ENCODE measurements around the gene PML. TPM values are rescaled to one million over a fixed set of nuclear protein-coding genes. Genes with fewer than 3 reads are reported as not detected.

Gene PML
- total and polyA plus RNA-seq, 2 experiments from 2014 or later = 15.7 to 29.9 TPM

- no peaks in the 10 kb centered on the region for H3K79me2 ChIP-seq
- H3K27me3 ChIP-seq = no peaks in the 10 kb centered on the region
- no peaks in the 10 kb centered on the region for H3K9me3 ChIP-seq (ENCODE audit: low read depth)
- WGBS (ENCODE audit: low lambda C conversion rate, missing lambda C conversion rate) = 67% methylated on average over 4 of the region's 4 CpGs
- no peak overlapping the region for H3K4me3 ChIP-seq
- no peak overlapping the region for H3K27ac ChIP-seq
- DNase-seq (ENCODE audit: low spot score) = no peak
- H3K36me3 ChIP-seq (replicated peaks; ENCODE audit: insufficient read depth, low read depth) = no peaks in the 10 kb centered on the region
- peaks cover 23% of the 10 kb centered on the region for H3K4me1 ChIP-seq (ENCODE audit: insufficient read depth)
- TF ChIP-seq EZH2 (IDR thresholded peaks at IDR 0.05; ENCODE audit: borderline replicate concordance) (no peak), CTCF (IDR thresholded peaks at IDR 0.05; ENCODE audit: poor library complexity) (no peak), EZH2phosphoT487 (IDR thresholded peaks at IDR 0.05; ENCODE audit: low read depth, severe bottlenecking, unreplicated experiment) (no peak)
- no peak overlapping the region for H3K4me2 ChIP-seq
- no peak overlapping the region for H2AFZ ChIP-seq
- no peaks in the 10 kb centered on the region for H4K20me1 ChIP-seq (ENCODE audit: insufficient read depth, poor library complexity, severe bottlenecking)
- no peaks in the 10 kb centered on the region for H3K9me2 ChIP-seq (replicated peaks; ENCODE audit: insufficient read depth)
Measured at GRCh38 chr15:73948982-73949381, 45.5 kb upstream of the PML start.

GRCh38 chr15:73949496-73949895, 45.0 kb upstream of the PML start:
- Histone ChIP-seq H3K4me3 (no peak overlapping the region), H3K4me1 (ENCODE audit: insufficient read depth) (peaks cover 18% of the 10 kb centered on the region), H3K9me3 (ENCODE audit: low read depth) (no peaks in the 10 kb centered on the region), H3K4me2 (no peak overlapping the region), H3K27me3 (no peaks in the 10 kb centered on the region), H3K36me3 (replicated peaks; ENCODE audit: insufficient read depth, low read depth) (no peaks in the 10 kb centered on the region), H3K27ac (no peak overlapping the region), H4K20me1 (ENCODE audit: insufficient read depth, poor library complexity, severe bottlenecking) (no peaks in the 10 kb centered on the region), H2AFZ (no peak overlapping the region), H3K9me2 (replicated peaks; ENCODE audit: insufficient read depth) (no peaks in the 10 kb centered on the region), H3K79me2 (no peaks in the 10 kb centered on the region)
- 93% methylated on average over 10 of the region's 10 CpGs for WGBS (ENCODE audit: low lambda C conversion rate, missing lambda C conversion rate)
- DNase-seq (ENCODE audit: low spot score) = no peak
- TF ChIP-seq EZH2phosphoT487 (IDR thresholded peaks at IDR 0.05; ENCODE audit: low read depth, severe bottlenecking, unreplicated experiment) = no peak

GRCh38 chr15:73950479-73950830, 44.1 kb upstream of the PML start:
- TF ChIP-seq EZH2phosphoT487 (IDR thresholded peaks at IDR 0.05; ENCODE audit: low read depth, severe bottlenecking, unreplicated experiment) (no peak), CTCF (IDR thresholded peaks at IDR 0.05; ENCODE audit: poor library complexity) (no peak), EZH2 (IDR thresholded peaks at IDR 0.05; ENCODE audit: borderline replicate concordance) (no peak)
- no peak overlapping the region for H3K4me2 ChIP-seq
- no peaks in the 10 kb centered on the region for H3K79me2 ChIP-seq
- peaks cover 14% of the 10 kb centered on the region for H3K4me1 ChIP-seq (ENCODE audit: insufficient read depth)
- DNase-seq (ENCODE audit: low spot score) = no peak
- no peaks in the 10 kb centered on the region for H3K36me3 ChIP-seq (replicated peaks; ENCODE audit: insufficient read depth, low read depth)
- H3K9me2 ChIP-seq (replicated peaks; ENCODE audit: insufficient read depth) = no peaks in the 10 kb centered on the region
- H3K27ac ChIP-seq = peak overlapping the region; percentile 66
- H4K20me1 ChIP-seq (ENCODE audit: insufficient read depth, poor library complexity, severe bottlenecking) = no peaks in the 10 kb centered on the region
- no peak overlapping the region for H2AFZ ChIP-seq
- no peak overlapping the region for H3K4me3 ChIP-seq
- no peaks in the 10 kb centered on the region for H3K27me3 ChIP-seq
- H3K9me3 ChIP-seq (ENCODE audit: low read depth) = no peaks in the 10 kb centered on the region

GRCh38 chr15:73950831-73951561, 43.5 kb upstream of the PML start:
- Histone ChIP-seq H3K4me3 (no peak overlapping the region), H4K20me1 (ENCODE audit: insufficient read depth, poor library complexity, severe bottlenecking) (no peaks in the 10 kb centered on the region), H3K27ac (peak overlapping the region; percentile 88), H2AFZ (no peak overlapping the region), H3K9me2 (replicated peaks; ENCODE audit: insufficient read depth) (no peaks in the 10 kb centered on the region), H3K9me3 (ENCODE audit: low read depth) (no peaks in the 10 kb centered on the region), H3K36me3 (replicated peaks; ENCODE audit: insufficient read depth, low read depth) (no peaks in the 10 kb centered on the region), H3K4me2 (no peak overlapping the region), H3K4me1 (ENCODE audit: insufficient read depth) (peaks cover 14% of the 10 kb centered on the region), H3K79me2 (no peaks in the 10 kb centered on the region), H3K27me3 (no peaks in the 10 kb centered on the region)
- TF ChIP-seq EZH2phosphoT487 (IDR thresholded peaks at IDR 0.05; ENCODE audit: low read depth, severe bottlenecking, unreplicated experiment) (no peak), EZH2 (IDR thresholded peaks at IDR 0.05; ENCODE audit: borderline replicate concordance) (no peak), CTCF (IDR thresholded peaks at IDR 0.05; ENCODE audit: poor library complexity) (peak; percentile 91)
- WGBS (ENCODE audit: low lambda C conversion rate, missing lambda C conversion rate) = 19% methylated on average over 15 of the region's 15 CpGs
- DNase-seq (ENCODE audit: low spot score) = peak; percentile 94

All from hepatocyte (in vitro differentiated cells).